K562 (cell line): ENCODE data around the gene STMN3. TPM values are rescaled to one million over a fixed set of nuclear protein-coding genes. Genes with fewer than 3 reads are reported as not detected.

Source experiments
- ATF6 ChIP-seq: sonication (generic); formaldehyde crosslinking; IDR thresholded peaks from 2 replicates; pipeline ENCODE4 v1.4.0; 2020; ENCODE audit warnings: mild to moderate bottlenecking, missing genetic modification reagents
- COPS2 ChIP-seq: fragments of 450-650 bp; conservative IDR thresholded peaks from 2 replicates; pipeline ENCODE4 v1.6.1; 2016; ENCODE audit warnings: mild to moderate bottlenecking, moderate library complexity
- E2F1 ChIP-seq: sonication (generic); formaldehyde crosslinking; IDR thresholded peaks from 2 replicates; pipeline ENCODE4 v1.8.1; 2023; ENCODE audit warnings: mild to moderate bottlenecking, missing genetic modification reagents, moderate library complexity
- ELF1 ChIP-seq: fragments of 200-800 bp; sonication (Bioruptor generic); IDR thresholded peaks from 2 replicates; pipeline ENCODE4 v1.6.1; 2016; ENCODE audit warnings: missing genetic modification characterization, missing compliant biosample characterization
- ELF4 ChIP-seq: fragments of 450-650 bp; formaldehyde crosslinking; IDR thresholded peaks from 2 replicates; pipeline ENCODE4 v1.4.0; 2022; ENCODE audit warnings: missing genetic modification characterization
- FOXP1 ChIP-seq: sonication (generic); formaldehyde crosslinking; IDR thresholded peaks from 2 replicates; pipeline ENCODE4 v1.8.0; 2022; ENCODE audit warnings: mild to moderate bottlenecking, missing genetic modification reagents
- HCFC1 ChIP-seq: IDR thresholded peaks from 2 replicates; pipeline ENCODE4 v1.6.1; 2012; ENCODE audit warnings: low read depth, low read length, improper control_type of control experiment
- ID3 ChIP-seq, 2 experiments: fragments of 250-450 bp in 1 of 2; fragments of 450-650 bp in 1 of 2; sonication (Bioruptor Pico) in 1 of 2; IDR thresholded peaks; 2 replicates each; pipeline versions ENCODE4 v1.6.1 to v1.8.0; 2016 to 2021; ENCODE audit warnings: mild to moderate bottlenecking in 2 of 2, moderate library complexity in 2 of 2, missing compliant biosample characterization in 1 of 2, missing genetic modification characterization in 1 of 2
- MAFK ChIP-seq: IDR thresholded peaks from 2 replicates; pipeline ENCODE4 v1.6.1; 2011; ENCODE audit warnings: low read length, improper control_type of control experiment
- NR3C1 ChIP-seq: sonication (generic); formaldehyde crosslinking; IDR thresholded peaks from 2 replicates; pipeline ENCODE4 v1.8.1; 2022; ENCODE audit warnings: missing genetic modification reagents
- RBBP5 ChIP-seq: fragments of 200-600 bp; sonication (generic); IDR thresholded peaks from 2 replicates; pipeline ENCODE4 v1.6.1; 2012; ENCODE audit warnings: borderline replicate concordance, mild to moderate bottlenecking, low read length, control low read depth, inconsistent platforms; ENCODE audit not compliant: insufficient read depth, poor library complexity, severe bottlenecking
- STAG1 ChIP-seq: sonication (generic); formaldehyde crosslinking; IDR thresholded peaks from 2 replicates; pipeline ENCODE4 v1.5.0; 2020; ENCODE audit warnings: missing genetic modification reagents, borderline replicate concordance
- TARDBP ChIP-seq: fragments of 450-650 bp; IDR thresholded peaks from 2 replicates; pipeline ENCODE4 v1.6.1; 2016
- TEAD1 ChIP-seq, 2 experiments: fragments of 450-650 bp in 1 of 2; sonication (generic) in 1 of 2; formaldehyde crosslinking; IDR thresholded peaks; 2 replicates each; pipeline versions ENCODE4 v1.4.0 to v1.8.0; 2020 to 2022; ENCODE audit warnings: mild to moderate bottlenecking in 2 of 2, missing genetic modification reagents in 1 of 2
- TRIM24 ChIP-seq, 2 experiments: fragments of 450-650 bp; IDR thresholded peaks; 2 replicates each; pipeline ENCODE4 v1.6.1; 2016
- TRIM28 ChIP-seq: fragments of 450-650 bp; IDR thresholded peaks from 2 replicates; pipeline ENCODE4 v1.6.1; 2017
- ZBTB11 ChIP-seq, 3 experiments: fragments of 200-800 bp in 1 of 3; fragments of 250-450 bp in 1 of 3; fragments of 450-650 bp in 1 of 3; sonication (Bioruptor Pico) in 1 of 3; sonication (Bioruptor generic) in 1 of 3; formaldehyde crosslinking in 1 of 3; IDR thresholded peaks; 2 replicates each; pipeline versions ENCODE4 v1.6.1 to v1.8.0; 2016 to 2022; ENCODE audit warnings: mild to moderate bottlenecking in 2 of 3, missing genetic modification characterization in 2 of 3, missing compliant biosample characterization in 1 of 3, moderate library complexity in 1 of 3
- ZBTB7A ChIP-seq: IDR thresholded peaks from 2 replicates; pipeline ENCODE4 v1.6.1; 2011; ENCODE audit warnings: low read depth, mild to moderate bottlenecking, low read length, moderate library complexity, borderline replicate concordance; ENCODE audit not compliant: control insufficient read depth
- ZNF134 ChIP-seq: fragments of 250-450 bp; sonication (Bioruptor Pico); conservative IDR thresholded peaks from 2 replicates; pipeline ENCODE4 v1.4.0; 2020
- ZNF57 ChIP-seq: fragments of 450-650 bp; formaldehyde crosslinking; IDR thresholded peaks from 2 replicates; pipeline ENCODE4 v1.4.0; 2020; ENCODE audit warnings: mild to moderate bottlenecking, moderate library complexity
- polyA plus RNA-seq, 8 experiments: library from polyadenylated mRNA; depleted of rRNA in 4 of 8; stranded (reverse) in 5 of 8; unstranded in 3 of 8; fragments of >200 nt; fragmentation: Nextera tagmentation in 2 of 8; fragmentation: Illumina TruSeq in 1 of 8; extraction: Ambion mirVana in 2 of 8; extraction: Trizol in 1 of 8; gene quantifications; 2 replicates each; pipeline versions ENCODE4 v1.2.1 to v1.2.3, GENCODE V29; 2011 to 2014; ENCODE audit warnings: inconsistent platforms in 1 of 8, missing spikeins in 1 of 8
- total RNA-seq, 7 experiments: library from RNA; depleted of rRNA in 6 of 7; stranded (reverse); fragments of >200 nt in 6 of 7; fragmentation: Illumina TruSeq in 2 of 7; extraction: Trizol in 2 of 7; gene quantifications; 2 replicates each; pipeline versions ENCODE4 v1.2.1 to v1.2.3, GENCODE V29; 2011 to 2021; ENCODE audit warnings: low replicate concordance in 1 of 7

The STMN3 gene
- total and polyA plus RNA-seq, 9 of the 15 experiments (the other 6 are each of a cell fraction or from before 2014, with no cell fraction given), result 0.70 to 65.6 (median 29.4) TPM

- TF ChIP-seq ID3 (CRISPR knock-in tag; IDR thresholded peaks at IDR 0.05) (no peak), ID3 (tag; IDR thresholded peaks at IDR 0.05) (peak; percentile 71), TEAD1 (CRISPR knock-in tag; IDR thresholded peaks at IDR 0.05) (no peak), FOXP1 (peak; percentile 68; the same call in 1 of the 2 replicates), ATF6 (CRISPR knock-in tag) (no peak), NR3C1 (CRISPR knock-in tag) (no peak), TARDBP (no peak), TRIM24 (IDR thresholded peaks at IDR 0.05) (no peak), ELF1 (no peak), MAFK (no peak), TRIM28 (no peak), ZNF134 (CRISPR knock-in tag) (no peak), COPS2 (no peak), STAG1 (CRISPR knock-in tag) (no peak), ELF4 (CRISPR knock-in tag) (no peak), ZBTB11 (CRISPR knock-in tag; IDR thresholded peaks at IDR 0.05) (peak in 1 of 3 experiments; percentile 57; a peak in 1 of 6 replicates), E2F1 (CRISPR knock-in tag) (no peak), ZNF57 (CRISPR knock-in tag) (no peak), RBBP5 (peak; percentile 27), HCFC1 (no peak), ZBTB7A (peak; percentile 81; the same call in 1 of the 2 replicates)
Observed at GRCh38 chr20:63641792-63642523, 11.3 kb downstream of the STMN3 start (continued).
